SKM-1 treated with dmso at 0.1 percent for 144 hours (cell line): Measurements from ENCODE around the gene ZNF844.
"Not testable (repeated sequence)": the region's sequence is repeated elsewhere in the genome, so short reads cannot be mapped to it uniquely, and the experiment has no call there.

Source experiments
- DNase-seq: peaks from one replicate; lab custom pipeline; 2025; ENCODE audit not compliant: unreplicated experiment; lab: John Stamatoyannopoulos, UW

Gene ZNF844

DNA sequence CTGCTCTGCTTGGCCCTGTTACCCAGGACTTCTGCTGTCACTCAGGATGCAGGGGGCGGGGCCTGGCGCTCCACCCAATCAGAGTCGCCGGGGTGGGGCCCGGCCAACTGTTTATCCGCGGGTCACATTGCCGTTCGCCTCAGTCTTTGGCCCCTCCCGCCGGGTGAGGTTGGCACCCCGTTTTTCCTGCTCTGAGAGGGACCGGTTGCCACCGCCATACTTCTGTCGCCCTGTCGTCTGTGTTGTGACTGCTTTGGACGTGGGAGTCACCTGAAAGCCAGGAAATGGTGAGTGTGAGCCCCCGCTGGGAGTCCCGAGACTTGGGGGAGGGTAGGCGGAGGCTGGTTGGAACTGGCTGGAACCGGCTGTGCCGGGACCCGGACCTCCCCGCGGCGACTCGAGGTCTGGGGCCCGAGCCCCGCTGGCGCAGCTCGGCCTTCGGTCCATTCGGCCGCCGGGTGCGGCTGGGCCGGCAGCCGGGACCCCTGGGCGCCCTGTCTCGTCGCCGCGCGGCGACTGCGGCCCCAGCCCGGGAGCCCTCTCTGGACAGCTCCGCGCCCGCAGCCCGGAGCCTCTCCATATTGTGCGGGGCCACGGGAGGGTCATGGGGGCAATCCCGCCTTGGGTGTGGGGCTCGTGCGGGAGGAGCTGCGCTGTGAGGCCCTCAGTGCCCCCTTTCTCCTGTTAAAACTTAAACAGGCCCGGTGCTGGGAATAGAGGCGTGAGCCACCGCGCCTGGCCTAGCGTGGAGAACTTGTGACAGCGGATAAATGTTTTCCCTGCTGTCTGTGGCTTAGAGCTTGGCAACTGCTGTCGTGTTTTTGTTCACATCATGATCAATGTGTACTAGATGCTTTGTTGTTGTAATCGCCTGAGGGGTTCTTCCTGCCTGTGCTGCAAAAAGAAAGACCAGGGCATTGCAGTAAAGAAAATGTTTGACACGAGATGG lies at the start of gene ZNF844:
Gene ZNF844 (plus strand): TSS at position 142 of the 949 bp plus-strand sequence. CDS start 143 bp downstream, at position 285.
- peak; percentile 84 for DNase-seq

DNA sequence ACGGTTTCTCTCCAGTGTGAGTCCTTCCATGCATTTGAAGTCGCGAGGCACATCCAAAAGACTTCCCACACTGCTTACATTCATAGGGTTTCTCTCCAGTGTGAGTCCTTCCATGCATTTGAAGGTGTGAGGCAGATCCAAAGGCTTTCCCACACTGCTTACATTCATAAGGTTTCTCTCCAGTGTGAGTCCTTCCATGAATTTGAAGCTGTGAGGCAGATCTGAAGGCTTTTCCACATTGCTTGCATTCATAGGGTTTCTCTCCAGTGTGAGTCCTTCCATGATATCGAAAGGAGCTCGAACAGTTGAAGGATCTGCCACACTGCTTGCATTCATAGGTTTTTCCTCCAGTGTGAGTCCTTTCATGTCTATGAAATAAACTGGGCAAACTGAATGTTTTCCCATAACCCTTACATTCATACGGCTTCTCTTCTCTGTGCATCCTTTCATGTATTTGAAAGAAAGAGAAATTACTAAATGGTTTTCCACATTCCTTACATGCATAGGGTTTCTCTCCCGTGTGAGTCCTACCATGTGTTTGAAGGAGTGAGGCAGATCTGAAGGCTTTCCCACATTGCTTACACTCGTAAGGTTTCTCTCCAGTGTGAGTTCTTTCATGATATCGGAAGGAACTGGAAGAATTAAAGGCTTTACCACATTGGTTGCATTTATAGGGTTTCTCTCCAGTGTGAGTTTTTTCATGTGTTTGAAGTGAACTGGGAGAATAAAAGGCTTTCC lies 49.3 kb upstream of the ZNF844 start:
- no peak for DNase-seq

DNA sequence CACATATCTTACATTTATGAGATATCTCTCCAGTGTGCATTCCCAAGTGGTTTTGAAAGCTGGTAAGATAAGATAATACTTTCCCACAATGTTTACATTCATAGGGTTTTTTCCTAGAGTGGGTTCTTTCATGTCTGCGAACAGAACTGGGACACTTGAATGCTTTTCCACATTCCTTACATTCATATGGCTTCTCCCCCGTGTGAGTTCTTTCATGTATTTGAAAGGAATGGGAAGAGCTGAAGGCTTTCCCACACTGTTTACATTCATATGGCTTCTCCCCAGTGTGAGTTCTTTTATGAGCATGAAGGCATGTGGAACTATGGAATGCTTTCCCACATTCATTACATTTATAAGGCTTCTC lies 48.8 kb upstream of the ZNF844 start:
- no peak for DNase-seq

GRCh38 chr19:12034198-12034597 lies 30.3 kb upstream of the ZNF844 start:
- no peak for DNase-seq

DNA sequence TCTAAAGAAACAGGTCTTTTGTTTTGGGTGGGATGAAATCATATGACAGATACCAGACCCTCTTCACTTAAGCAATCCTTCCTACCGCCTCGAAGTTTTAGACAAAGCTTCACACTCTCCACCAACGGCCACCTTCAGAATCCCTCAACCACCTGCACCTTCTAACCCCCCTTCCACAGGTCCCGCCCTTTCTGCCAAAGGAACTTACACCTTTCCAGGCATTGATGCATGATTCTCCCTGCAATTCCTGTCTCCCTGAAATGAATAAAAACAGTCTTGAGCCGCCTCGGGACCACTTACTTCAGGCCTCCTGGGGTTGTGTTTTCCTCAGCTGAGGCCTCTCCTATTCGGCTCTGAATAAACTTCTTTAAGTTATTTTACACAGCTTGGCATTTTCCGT lies 29.9 kb upstream of the ZNF844 start:
- no peak for DNase-seq

DNA sequence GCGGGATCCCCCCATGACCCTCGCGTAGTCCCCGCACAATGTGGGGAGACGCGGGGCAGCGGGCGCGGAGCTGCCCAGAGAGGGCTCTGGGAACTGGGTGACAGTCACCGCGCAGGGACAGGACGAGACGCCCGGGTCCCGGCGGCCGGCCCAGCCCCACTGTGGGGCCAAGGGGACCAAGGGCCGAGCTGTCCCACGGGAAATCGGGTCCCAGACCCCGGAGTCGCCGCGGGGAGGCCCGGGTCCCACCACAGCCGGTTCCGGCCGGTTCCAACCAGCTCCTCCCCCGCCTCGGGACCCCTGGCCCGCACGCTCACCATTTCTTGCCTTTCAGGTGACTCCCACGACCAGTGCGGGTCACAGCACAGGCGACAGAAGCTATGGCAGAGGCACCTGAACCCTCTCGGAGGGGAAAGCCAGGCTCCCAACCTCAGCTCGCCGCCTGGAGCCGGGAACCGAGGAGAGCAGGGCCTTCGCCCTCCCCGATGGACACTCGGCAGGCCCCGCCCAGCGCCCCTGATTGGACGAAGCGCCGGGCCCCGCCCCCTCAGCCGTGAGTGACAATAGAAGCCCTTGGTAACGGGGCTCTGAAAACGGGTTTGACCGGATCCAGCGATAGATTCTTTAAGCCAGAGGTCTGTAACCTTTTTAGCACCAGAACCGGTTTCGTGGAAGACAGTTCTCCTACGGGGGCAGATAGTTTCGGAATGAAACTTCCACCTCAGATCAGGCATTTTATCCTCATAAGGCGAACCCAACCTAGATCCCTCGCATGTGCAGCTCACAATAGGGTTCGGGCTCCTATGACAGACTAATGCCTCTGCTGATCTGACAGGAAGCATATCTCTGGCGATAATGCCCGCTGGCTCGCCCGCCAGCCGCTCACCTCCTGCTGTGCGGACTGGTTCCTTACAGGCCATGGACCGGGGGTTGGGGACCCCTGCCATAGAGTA lies 29.0 kb upstream of the ZNF844 start, which contains the start of gene ZNF433:
Gene ZNF433 (minus strand): TSS at position 460 of the 953 bp plus-strand sequence. CDS start 140 bp downstream, at position 320.
- DNase-seq, result peak; percentile 79

DNA sequence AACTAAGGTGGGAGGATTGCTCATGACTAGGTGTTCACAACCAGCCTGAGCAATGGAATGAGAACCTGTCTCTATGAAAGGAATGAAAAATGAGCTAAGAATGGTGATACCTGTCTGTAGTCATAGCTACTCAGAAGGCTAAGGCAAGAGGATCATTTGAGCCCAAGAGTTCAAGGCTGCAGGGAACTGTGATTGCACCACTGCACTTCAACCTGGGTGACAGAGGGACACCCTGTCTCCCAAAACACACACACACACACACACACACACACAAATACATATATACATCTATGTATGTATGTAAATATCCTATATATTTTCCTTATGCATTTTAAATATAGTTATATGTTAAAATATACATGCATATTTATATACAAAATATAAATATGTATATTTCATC lies 21.6 kb upstream of the ZNF844 start:
- no peak for DNase-seq

DNA sequence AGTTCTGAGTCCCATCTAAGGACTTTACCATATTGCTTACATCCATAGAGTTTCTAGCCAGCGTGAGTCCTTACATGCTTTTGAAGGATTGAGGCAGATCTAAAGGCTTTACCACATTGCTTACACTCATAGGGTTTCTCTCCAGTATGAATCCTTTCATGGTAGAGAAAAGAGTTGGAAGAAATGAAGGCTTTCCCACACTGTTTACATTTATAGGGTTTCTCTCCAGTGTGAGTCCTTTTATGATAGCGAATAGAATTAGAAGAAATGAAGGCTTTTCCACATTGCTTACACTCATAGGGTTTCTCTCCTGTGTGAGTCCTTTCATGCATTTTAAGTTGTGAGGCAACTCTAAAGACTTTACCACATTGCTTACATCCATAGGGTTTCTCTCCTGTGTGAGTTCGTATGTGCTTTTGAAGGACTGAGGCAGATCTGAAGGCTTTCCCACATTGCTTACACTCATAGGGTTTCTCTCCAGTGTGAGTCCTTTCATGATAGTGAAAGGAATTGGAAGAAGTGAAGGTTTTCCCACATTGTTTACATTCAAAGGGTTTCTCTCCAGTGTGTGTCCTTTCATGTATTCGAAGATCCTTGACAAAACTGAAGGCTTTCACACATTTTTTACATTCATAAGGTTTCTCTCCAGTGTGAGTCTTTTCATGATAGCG lies 20.6 kb upstream of the ZNF844 start:
- no peak for DNase-seq

DNA sequence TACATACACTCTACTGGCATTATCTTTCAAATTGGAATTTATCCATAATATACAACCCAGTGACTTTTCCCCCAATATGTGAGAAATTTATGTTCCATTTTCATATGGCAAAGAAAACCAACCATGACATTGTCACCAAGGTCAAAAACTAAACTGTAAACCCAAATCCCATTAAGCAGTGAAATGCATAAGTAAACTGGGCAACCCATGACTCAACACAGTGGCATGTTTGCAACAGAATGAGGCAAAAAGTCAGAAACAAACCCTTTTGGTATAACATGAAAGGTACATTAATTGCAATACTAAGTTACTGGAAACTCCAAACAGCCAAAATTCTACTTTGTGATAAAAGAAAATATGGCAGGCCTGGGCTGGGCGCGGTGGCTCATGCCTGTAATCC lies 16.7 kb upstream of the ZNF844 start:
- DNase-seq, result no peak

DNA sequence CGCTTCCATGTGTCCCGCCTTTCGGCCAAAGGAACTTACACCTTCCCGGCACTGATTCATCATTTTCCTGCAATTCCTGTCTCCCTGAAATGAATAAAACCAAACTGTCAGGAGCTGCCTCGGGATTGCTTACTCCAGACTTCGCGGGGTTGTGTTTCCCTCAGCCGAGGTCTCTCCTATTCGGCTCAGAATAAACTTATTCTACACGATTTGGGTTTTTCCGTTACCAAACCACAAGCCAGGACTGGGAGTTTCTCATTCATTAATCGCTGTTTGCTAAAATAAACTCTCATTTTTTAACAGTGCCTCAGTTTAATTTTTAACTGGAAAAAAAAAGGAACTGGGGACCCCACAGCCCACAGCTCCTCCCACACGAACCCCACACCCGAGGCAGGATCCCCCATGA lies 12.4 kb upstream of the ZNF844 start:
- no peak for DNase-seq

DNA sequence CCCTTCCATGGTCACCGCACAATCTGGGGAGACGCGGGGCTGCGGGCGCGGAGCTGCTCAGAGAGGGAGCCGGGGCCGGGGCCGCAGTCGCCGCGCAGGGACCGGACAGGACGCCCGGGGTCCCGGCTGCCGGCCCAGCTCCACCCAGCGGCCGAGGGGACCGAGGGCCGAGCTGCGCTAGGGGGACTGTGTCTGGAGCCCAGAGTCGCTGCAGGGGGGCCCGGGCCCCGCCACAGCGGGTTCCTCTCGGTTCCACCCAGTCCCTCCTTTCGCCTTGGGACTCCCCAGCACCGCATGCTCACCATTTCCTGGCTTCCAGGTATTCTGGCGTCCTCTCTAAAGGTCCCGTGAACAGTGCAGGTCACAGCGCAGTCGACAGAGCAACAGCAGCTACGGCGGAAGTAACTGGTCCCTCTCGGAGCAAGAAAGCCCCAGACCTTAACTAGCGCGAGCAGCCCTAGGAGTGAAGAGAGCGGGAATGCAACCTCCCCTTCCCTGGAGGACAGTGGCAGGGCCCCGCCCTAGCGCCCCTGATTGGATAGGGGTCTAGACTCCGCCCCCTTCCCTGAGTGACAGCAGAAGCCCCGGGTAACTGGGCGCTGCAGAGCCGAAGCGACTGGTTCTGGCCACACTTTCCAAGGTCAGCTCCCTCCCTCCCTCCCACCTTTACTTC lies 11.9 kb upstream of the ZNF844 start, which contains the start of gene ZNF878:
Gene ZNF878 (minus strand): TSS at position 465 of the 673 bp plus-strand sequence. CDS start 160 bp downstream, at position 305.
- peak; percentile 97 for DNase-seq

GRCh38 chr19:12055784-12056183 lies 8.7 kb upstream of the ZNF844 start:
- DNase-seq, result no peak

- no peak for DNase-seq
Measured at GRCh38 chr19:12075538-12076139, 11.1 kb downstream of the ZNF844 start.

DNA sequence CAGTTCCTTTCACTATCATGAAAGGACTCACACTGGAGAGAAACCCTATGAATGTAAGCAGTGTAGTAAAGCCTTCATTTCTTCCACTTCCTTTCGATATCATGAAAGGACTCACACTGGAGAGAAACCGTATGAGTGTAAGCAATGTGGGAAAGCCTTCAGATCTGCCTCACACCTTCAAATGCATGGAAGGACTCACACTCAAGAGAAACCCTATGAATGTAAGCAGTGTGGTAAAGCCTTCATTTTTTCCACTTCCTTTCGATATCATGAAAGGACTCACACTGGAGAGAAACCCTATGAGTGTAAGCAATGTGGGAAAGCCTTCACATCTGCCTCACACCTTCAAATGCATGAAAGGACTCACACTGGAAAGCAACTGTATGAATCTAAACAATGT lies 11.8 kb downstream of the ZNF844 start:
- DNase-seq, result not testable (repeated sequence)

DNA sequence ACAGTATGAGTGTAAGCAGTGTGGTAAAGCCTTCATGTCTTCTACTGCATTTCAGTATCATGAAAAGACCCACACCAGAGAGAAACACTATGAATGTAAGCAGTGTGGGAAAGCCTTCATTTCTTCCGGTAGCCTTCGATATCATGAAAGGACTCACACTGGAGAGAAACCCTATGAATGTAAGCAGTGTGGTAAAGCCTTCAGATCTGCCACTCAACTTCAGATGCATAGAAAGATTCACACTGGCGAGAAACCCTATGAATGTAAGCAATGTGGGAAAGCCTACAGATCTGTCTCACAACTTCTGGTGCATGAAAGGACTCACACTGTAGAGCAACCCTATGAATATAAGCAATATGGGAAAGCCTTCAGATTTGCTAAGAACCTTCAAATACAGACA lies 12.8 kb downstream of the ZNF844 start:
- no peak for DNase-seq

GRCh38 chr19:12083336-12083735 lies 18.8 kb downstream of the ZNF844 start:
- not testable (repeated sequence) for DNase-seq

DNA sequence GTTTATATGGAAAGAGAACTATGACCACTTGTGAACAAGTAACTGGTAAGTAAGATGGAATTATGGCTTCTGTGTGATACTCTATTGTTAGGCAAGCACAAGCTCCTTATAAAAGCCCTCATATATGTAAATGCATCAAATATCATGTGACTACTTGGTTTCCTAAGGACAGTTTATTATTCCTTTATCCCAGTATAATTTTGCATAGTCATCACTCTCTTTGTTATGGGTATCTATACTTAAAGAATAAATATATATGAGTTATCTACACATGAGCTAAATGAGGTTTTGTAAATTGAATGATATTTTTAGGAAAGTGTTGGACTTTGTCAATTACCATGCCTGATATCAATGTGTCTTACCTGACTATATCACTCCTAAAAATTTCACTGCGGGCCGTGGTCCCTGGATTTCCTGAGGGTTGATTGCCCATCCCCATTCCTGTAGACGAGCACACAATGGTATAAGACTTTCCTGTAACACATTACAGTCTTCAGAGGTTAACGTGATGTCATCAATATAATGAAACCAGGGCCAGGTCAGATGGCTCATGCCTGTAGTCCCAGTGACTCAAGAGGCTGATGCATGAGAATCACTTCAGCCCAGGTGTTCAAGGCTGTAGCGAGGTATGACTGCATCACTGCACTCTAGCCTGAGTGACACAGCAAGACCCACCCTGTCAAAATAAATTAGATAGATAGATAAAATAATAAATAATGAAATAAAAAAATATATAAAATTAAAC lies 20.7 kb downstream of the ZNF844 start:
- no peak for DNase-seq

- DNase-seq, result peak; percentile 80
Measured at GRCh38 chr19:12090807-12091206, 26.3 kb downstream of the ZNF844 start.
